ENCODE data around the gene GPR15LG.

GPR15LG gene

GRCh38 chr10:84214612-84215235, 41.1 kb downstream of the GPR15LG start:
- no peak for DNase-seq (ENCODE audit: low spot score)

GRCh38 chr10:84216834-84217233, 43.2 kb downstream of the GPR15LG start:
- no peak for DNase-seq (ENCODE audit: low spot score)

- no peak for DNase-seq (ENCODE audit: low spot score)
Observed at GRCh38 chr10:84217746-84218145, 44.1 kb downstream of the GPR15LG start.

DNA sequence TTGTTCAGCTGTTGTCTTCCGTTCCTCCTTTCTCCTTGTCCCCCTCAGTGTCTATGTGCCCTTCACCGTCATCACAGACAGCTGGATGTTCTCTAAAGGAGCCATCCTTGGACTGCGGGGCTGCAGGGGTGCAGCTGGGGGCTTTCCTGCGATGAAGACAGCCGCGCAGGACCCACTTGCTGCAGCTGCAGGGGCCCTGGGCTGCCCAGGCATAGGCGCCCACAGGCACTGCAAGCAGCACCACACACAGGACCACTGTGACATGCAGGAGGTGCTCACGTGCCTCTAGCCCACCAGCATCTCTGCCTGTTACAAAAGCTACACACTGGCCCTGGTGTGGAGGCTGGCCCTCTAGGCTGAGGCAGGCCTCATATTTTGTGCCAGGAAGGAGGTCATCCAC, 48.3 kb downstream of the GPR15LG start:
- DNase-seq (ENCODE audit: low spot score), result no peak

DNA sequence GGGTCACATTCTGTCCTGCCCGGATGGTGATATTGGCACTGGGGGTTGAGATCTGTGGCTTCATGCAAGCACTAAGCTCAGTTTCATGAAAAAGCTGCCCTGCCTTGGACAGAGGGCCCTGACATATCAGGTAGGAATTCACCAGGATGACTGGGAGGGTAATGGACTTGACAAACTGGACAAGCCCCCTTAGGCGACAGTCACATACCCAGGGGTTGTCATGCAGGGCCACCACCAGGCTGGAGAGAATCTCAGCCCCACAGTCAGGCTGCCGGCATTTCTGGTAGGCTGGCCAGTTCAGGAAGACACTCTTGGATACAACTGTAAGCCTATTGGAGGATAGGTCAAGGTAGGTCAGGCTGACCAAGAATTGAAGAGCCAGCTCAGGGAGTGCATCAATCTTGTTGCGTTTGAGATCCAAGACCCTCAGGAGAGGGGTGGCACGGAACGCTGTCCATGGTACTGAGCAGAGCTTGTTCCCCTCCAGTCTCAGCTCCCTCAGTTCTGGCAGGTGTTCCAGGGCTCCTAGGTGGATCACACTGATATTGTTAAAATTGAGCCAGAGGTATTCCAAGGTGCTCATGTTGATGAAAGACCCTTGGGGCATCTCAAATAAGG, 50.9 kb downstream of the GPR15LG start:
- no peak for DNase-seq (ENCODE audit: low spot score)

- no peak for DNase-seq (ENCODE audit: low spot score)
Observed at GRCh38 chr10:84225427-84226173, 52.0 kb downstream of the GPR15LG start, which contains the start of gene LRIT2. Gene LRIT2 (minus strand): TSS chr10:84225544. CDS start chr10:84225520, 24 bp downstream.

- no peak for DNase-seq (ENCODE audit: low spot score)
Observed at GRCh38 chr10:84226616-84227015, 53.0 kb downstream of the GPR15LG start.

DNA sequence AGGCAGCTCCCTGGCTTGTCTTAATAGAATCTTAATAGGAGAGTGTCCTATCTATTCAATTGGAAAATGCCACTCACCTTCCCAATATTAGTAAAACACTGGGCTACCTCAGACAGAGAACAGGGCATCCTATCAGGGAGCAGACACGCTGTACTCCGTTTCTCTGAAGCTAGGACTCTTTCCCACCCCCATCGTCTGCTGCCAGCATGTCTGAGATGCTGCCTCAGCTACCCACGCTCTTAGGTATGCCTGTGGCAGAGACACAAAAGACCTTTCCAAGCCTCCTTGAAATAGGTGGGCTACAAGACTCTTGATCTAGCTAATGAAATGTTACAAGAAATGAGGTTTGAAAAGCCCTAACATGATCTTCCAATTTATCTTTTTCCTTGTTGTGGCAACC, 54.2 kb downstream of the GPR15LG start:
- DNase-seq (ENCODE audit: low spot score), result no peak

DNA sequence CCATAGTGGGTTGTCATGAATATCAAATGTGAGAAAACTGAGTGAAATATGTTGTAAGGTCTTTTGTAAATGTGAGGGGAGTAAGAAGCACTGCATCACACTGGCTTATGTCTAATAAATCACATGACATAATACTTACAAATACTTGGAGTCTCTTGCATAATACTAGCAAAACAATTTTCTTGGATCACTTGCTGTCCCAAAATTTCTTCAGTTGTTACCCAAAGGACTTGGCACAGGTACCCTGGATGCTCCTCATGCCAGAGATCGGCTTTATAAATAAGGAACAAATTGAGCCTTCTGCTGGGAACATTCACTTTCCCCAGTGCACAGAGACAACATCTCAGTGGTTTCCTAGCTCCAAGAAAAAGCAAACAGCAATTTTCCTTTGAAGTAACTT, 56.8 kb downstream of the GPR15LG start:
- DNase-seq (ENCODE audit: low spot score), result no peak

- no peak for DNase-seq (ENCODE audit: low spot score)
Observed at GRCh38 chr10:84232376-84232775, 58.8 kb downstream of the GPR15LG start.

DNA sequence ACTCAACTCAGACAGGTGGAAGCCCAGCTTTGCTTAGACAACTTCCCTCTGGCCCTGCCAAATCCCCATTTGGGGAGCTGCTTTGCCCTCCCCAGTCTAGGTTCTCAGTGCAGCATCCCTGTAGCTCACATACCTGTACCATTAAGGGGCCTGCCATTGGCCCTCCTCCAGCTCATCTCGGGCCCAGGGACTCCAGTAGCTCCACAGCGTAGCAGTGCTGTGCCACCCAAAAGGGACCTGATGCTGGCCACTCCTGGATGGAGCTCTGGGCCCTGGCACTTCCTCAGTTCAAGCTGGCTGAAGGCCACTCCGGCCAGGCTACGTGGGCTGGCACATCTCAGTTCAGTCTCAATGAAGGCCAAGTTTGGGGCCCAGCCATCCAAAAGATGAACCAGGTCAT, 60.3 kb downstream of the GPR15LG start:
- DNase-seq (ENCODE audit: low spot score), result no peak

DNA sequence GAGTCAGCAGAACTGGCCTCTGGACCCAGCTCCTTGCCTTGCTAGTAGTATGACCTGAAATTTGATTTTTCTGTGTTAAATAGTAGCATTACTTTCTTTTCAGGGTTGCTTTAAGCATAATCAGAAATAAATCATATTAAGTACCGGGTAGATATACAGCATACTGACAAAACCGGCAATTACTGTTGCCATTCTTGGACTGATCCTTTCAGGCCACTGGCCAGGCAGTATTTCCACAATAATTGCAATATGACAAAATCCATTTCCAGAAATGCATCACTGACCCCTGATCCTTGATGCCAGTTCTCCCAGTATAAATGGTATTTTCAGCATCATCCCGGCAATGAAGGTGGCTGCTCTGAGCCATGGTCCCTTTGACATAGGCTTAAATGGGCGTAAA, 60.9 kb downstream of the GPR15LG start:
- no peak for DNase-seq (ENCODE audit: low spot score)
